ENCODE measurements around the gene HIVEP3.
A peak's percentile ranks its signal among the peaks of the same experiment; 100 is the strongest.

HIVEP3 gene

GRCh38 chr1:41724926-41725325, 193.8 kb downstream of the HIVEP3 start:
- DNase-seq, result no peak

GRCh38 chr1:41724248-41724647, 194.5 kb downstream of the HIVEP3 start:
- DNase-seq, result no peak

- DNase-seq, result no peak
Observed at GRCh38 chr1:41723786-41724185, 194.9 kb downstream of the HIVEP3 start.

- DNase-seq, result no peak
Observed at GRCh38 chr1:41722184-41722583, 196.5 kb downstream of the HIVEP3 start.

- DNase-seq, result peak; percentile 25
Observed at GRCh38 chr1:41720861-41721410, 197.8 kb downstream of the HIVEP3 start.

- DNase-seq, result no peak
Observed at GRCh38 chr1:41719590-41719989, 199.1 kb downstream of the HIVEP3 start.

GRCh38 chr1:41719128-41719527, 199.6 kb downstream of the HIVEP3 start:
- DNase-seq, result no peak

GRCh38 chr1:41718497-41718896, 200.2 kb downstream of the HIVEP3 start:
- no peak for DNase-seq

GRCh38 chr1:41716188-41717130, 202.3 kb downstream of the HIVEP3 start:
- no peak for DNase-seq

GRCh38 chr1:41715441-41716095, 203.2 kb downstream of the HIVEP3 start:
- DNase-seq, result no peak

- DNase-seq, result no peak
Observed at GRCh38 chr1:41714638-41715389, 203.9 kb downstream of the HIVEP3 start.

GRCh38 chr1:41713557-41714327, 205.0 kb downstream of the HIVEP3 start:
- DNase-seq, result no peak

GRCh38 chr1:41713141-41713540, 205.6 kb downstream of the HIVEP3 start:
- DNase-seq, result no peak

- DNase-seq, result no peak
Observed at GRCh38 chr1:41712695-41713094, 206.0 kb downstream of the HIVEP3 start.

- DNase-seq, result no peak
Observed at GRCh38 chr1:41712081-41712480, 206.6 kb downstream of the HIVEP3 start.

- no peak for DNase-seq
Observed at GRCh38 chr1:41711581-41711980, 207.1 kb downstream of the HIVEP3 start.

- no peak for DNase-seq
Observed at GRCh38 chr1:41710980-41711379, 207.7 kb downstream of the HIVEP3 start.

- no peak for DNase-seq
Observed at GRCh38 chr1:41709873-41710272, 208.8 kb downstream of the HIVEP3 start.

GRCh38 chr1:41709331-41709730, 209.4 kb downstream of the HIVEP3 start:
- no peak for DNase-seq

- DNase-seq, result no peak
Observed at GRCh38 chr1:41708332-41708731, 210.4 kb downstream of the HIVEP3 start.

GRCh38 chr1:41707793-41708192, 210.9 kb downstream of the HIVEP3 start:
- DNase-seq, result no peak

- DNase-seq, result no peak
Observed at GRCh38 chr1:41705798-41706197, 212.9 kb downstream of the HIVEP3 start.
